ENCODE results near the gene CENATAC.
A peak's percentile ranks its signal among the peaks of the same experiment; 100 is the strongest.
"Not testable (repeated sequence)": the region's sequence is repeated elsewhere in the genome, so short reads cannot be mapped to it uniquely, and the experiment has no call there.

CENATAC gene

GRCh38 chr11:119027561-119028345 lies 29.8 kb downstream of the CENATAC start:
- no peak for DNase-seq

- DNase-seq = no peak
Observed at GRCh38 chr11:119028346-119029068, 30.6 kb downstream of the CENATAC start.

- no peak for DNase-seq
Observed at GRCh38 chr11:119029069-119029339, 31.1 kb downstream of the CENATAC start.

GRCh38 chr11:119029340-119030028 lies 31.5 kb downstream of the CENATAC start:
- peak; percentile 66 for DNase-seq

- DNase-seq = no peak
Observed at GRCh38 chr11:119030029-119030328, 32.0 kb downstream of the CENATAC start.

- peak; percentile 96 for DNase-seq
Observed at GRCh38 chr11:119030329-119031047, 32.5 kb downstream of the CENATAC start, which contains the start of gene SLC37A4. SLC37A4 (minus strand) TSS chr11:119030877.

GRCh38 chr11:119031912-119032280 lies 34.0 kb downstream of the CENATAC start:
- no peak for DNase-seq

GRCh38 chr11:119033421-119033820 lies 35.5 kb downstream of the CENATAC start:
- DNase-seq = not testable (repeated sequence)

- DNase-seq = no peak
Observed at GRCh38 chr11:119034813-119035212, 36.9 kb downstream of the CENATAC start.

GRCh38 chr11:119038884-119039283 lies 40.9 kb downstream of the CENATAC start:
- no peak for DNase-seq

GRCh38 chr11:119039471-119039870 lies 41.5 kb downstream of the CENATAC start:
- DNase-seq = not testable (repeated sequence)

- DNase-seq = no peak
Observed at GRCh38 chr11:119041821-119042514, 44.0 kb downstream of the CENATAC start.

- no peak for DNase-seq
Observed at GRCh38 chr11:119042927-119043326, 45.0 kb downstream of the CENATAC start.

GRCh38 chr11:119044708-119045107 lies 46.8 kb downstream of the CENATAC start:
- DNase-seq = no peak

GRCh38 chr11:119046489-119046888 lies 48.6 kb downstream of the CENATAC start:
- DNase-seq = no peak

- no peak for DNase-seq
Observed at GRCh38 chr11:119047205-119047604, 49.3 kb downstream of the CENATAC start.

GRCh38 chr11:119048644-119049043 lies 50.7 kb downstream of the CENATAC start:
- no peak for DNase-seq

GRCh38 chr11:119049081-119049480 lies 51.1 kb downstream of the CENATAC start:
- DNase-seq = no peak

- DNase-seq = no peak
Observed at GRCh38 chr11:119051440-119052162, 53.7 kb downstream of the CENATAC start.

- DNase-seq = no peak
Observed at GRCh38 chr11:119052163-119052814, 54.4 kb downstream of the CENATAC start.

GRCh38 chr11:119054418-119054817 lies 56.5 kb downstream of the CENATAC start:
- no peak for DNase-seq

- DNase-seq = no peak
Observed at GRCh38 chr11:119055901-119056300, 58.0 kb downstream of the CENATAC start.

Measured in stimulated activated CD4-positive, alpha-beta T cell treated with anti-CD3 and anti-CD28 coated beads, Interleukin-4, amount 100 ng/mL, for 24 hours (primary cell).